HepG2 (cell line): Measurements from ENCODE around the gene BEND3. TPM values are rescaled to one million over a fixed set of nuclear protein-coding genes. Genes with fewer than 3 reads are reported as not detected.

Experiments
- KLF9 ChIP-seq: IDR thresholded peaks from 2 replicates; pipeline ENCODE4 v1.6.1; 2016; ENCODE audit warnings: low read depth
- NR1H2 ChIP-seq: sonication (generic); formaldehyde crosslinking; IDR thresholded peaks from 2 replicates; pipeline ENCODE4 v1.8.1; 2022; ENCODE audit warnings: low read depth, missing genetic modification reagents, borderline replicate concordance
- PAWR ChIP-seq: sonication (generic); formaldehyde crosslinking; IDR thresholded peaks from 2 replicates; pipeline ENCODE4 v1.4.0; 2020; ENCODE audit warnings: missing genetic modification reagents, mild to moderate bottlenecking, borderline replicate concordance
- PHB2 ChIP-seq: fragments of 450-650 bp; IDR thresholded peaks from 2 replicates; pipeline ENCODE4 v1.6.1; 2018; ENCODE audit not compliant: partially characterized antibody
- SNAPC2 ChIP-seq: sonication (generic); formaldehyde crosslinking; IDR thresholded peaks from 2 replicates; pipeline ENCODE4 v1.8.1; 2022; ENCODE audit warnings: mild to moderate bottlenecking, missing genetic modification reagents
- TP53 ChIP-seq: sonication (generic); formaldehyde crosslinking; conservative IDR thresholded peaks from 2 replicates; pipeline ENCODE4 v1.4.0; 2020; ENCODE audit warnings: missing genetic modification reagents
- YEATS4 ChIP-seq: sonication (generic); formaldehyde crosslinking; IDR thresholded peaks from 2 replicates; pipeline ENCODE4 v1.4.0; 2020; ENCODE audit warnings: missing genetic modification reagents, borderline replicate concordance
- ZNF20 ChIP-seq: sonication (generic); formaldehyde crosslinking; IDR thresholded peaks from 2 replicates; pipeline ENCODE4 v1.4.0; 2020; ENCODE audit warnings: mild to moderate bottlenecking, moderate library complexity, missing genetic modification reagents
- ZNF670 ChIP-seq: sonication (generic); formaldehyde crosslinking; IDR thresholded peaks from 2 replicates; pipeline ENCODE4 v1.8.0; 2022; ENCODE audit warnings: mild to moderate bottlenecking, missing genetic modification reagents, borderline replicate concordance
- ZNF777 ChIP-seq: sonication (generic); formaldehyde crosslinking; IDR thresholded peaks from 2 replicates; pipeline ENCODE4 v1.4.0; 2020; ENCODE audit warnings: missing genetic modification reagents
- ZNF891 ChIP-seq: sonication (generic); formaldehyde crosslinking; IDR thresholded peaks from 2 replicates; pipeline ENCODE4 v1.5.0; 2020; ENCODE audit warnings: mild to moderate bottlenecking, missing genetic modification reagents
- polyA plus RNA-seq, 8 experiments: library from polyadenylated mRNA; depleted of rRNA in 3 of 8; stranded (reverse) in 7 of 8; unstranded in 1 of 8; fragments of >200 nt; fragmentation: Illumina TruSeq in 4 of 8; extraction: Trizol in 4 of 8; gene quantifications; 2 replicates each; pipeline versions ENCODE4 v1.2.1 to v1.2.3, GENCODE V29; 2011 to 2016; ENCODE audit warnings: low read depth in 4 of 8, missing spikeins in 1 of 8, mixed read lengths in 1 of 8; ENCODE audit not compliant: insufficient read depth in 1 of 8
- total RNA-seq, 5 experiments: library from RNA; depleted of rRNA; stranded (reverse); fragments of >200 nt; fragmentation: Illumina TruSeq; extraction: Trizol; gene quantifications; 2 replicates each; pipeline ENCODE4 v1.2.3, GENCODE V29; 2016; ENCODE audit warnings: low read depth in 1 of 5
- TF ChIP-seq, protein P1 (sequence below): sonication (generic); formaldehyde crosslinking; IDR thresholded peaks from 2 replicates; pipeline ENCODE4 v1.5.0; 2020; ENCODE audit warnings: mild to moderate bottlenecking, missing genetic modification reagents, moderate library complexity
- TF ChIP-seq, protein P2 (sequence below): sonication (generic); formaldehyde crosslinking; IDR thresholded peaks from 2 replicates; pipeline ENCODE4 v1.4.0; 2020; ENCODE audit warnings: missing genetic modification reagents
- TF ChIP-seq, protein P3 (sequence below): sonication (generic); formaldehyde crosslinking; IDR thresholded peaks from 2 replicates; pipeline ENCODE4 v1.4.0; 2020; ENCODE audit warnings: missing genetic modification reagents

Gene BEND3
- total and polyA plus RNA-seq, 2 of the 13 experiments (the other 11 are each of a cell fraction or from before 2014, with no cell fraction given), result 1.4 to 5.8 TPM

DNA sequence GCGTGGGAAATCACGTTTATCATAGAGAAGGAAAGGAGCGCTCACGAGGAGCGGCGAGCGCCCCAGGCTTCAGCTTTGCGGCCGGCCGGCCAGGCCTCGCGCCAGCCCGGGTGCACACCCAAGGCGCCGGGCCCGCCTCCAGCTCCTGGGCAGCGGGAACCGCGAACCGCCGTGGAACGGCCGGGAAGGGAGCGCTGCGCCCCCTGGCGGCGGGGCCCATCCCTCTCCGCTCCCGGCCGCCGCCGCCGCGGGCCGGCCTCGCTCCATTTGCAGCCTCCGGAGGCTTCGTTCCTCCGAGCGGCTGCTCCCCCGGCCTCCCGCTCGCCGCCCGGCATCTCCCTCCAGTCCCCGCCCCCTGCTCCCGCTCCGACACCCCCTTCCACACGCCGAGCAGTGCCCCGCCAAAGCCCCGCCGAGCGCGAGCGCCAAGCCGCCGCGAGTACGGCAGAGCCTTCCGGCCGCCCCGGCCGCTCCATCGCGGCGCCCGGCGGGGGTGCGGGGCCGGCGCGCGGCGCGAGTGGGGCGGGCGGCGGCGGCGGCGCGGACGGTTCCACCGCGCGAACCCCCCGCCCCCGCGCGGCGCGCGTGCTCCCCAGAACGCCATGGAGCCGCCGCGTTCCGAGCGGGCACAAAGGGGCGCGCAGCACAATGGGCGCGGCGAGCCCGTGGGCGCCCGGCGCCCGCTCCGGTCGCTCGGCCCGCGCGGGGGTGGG lies 946 bp downstream of the BEND3 start (continued):
- TF ChIP-seq PAWR (CRISPR knock-in tag) (no peak), ZNF891 (CRISPR knock-in tag) (peak; percentile 42; the same call in 1 of the 2 replicates), TP53 (CRISPR knock-in tag) (no peak), ZNF20 (CRISPR knock-in tag) (no peak), NR1H2 (no peak), YEATS4 (CRISPR knock-in tag) (peak; percentile 63; the same call in 1 of the 2 replicates), SNAPC2 (CRISPR knock-in tag) (no peak; the same call in 1 of the 2 replicates), PHB2 (no peak), KLF9 (CRISPR knock-in tag) (no peak), ZNF777 (CRISPR knock-in tag) (peak; percentile 47; the same call in 1 of the 2 replicates), ZNF670 (CRISPR knock-in tag) (no peak)
- TF ChIP-seq, protein P1, sequence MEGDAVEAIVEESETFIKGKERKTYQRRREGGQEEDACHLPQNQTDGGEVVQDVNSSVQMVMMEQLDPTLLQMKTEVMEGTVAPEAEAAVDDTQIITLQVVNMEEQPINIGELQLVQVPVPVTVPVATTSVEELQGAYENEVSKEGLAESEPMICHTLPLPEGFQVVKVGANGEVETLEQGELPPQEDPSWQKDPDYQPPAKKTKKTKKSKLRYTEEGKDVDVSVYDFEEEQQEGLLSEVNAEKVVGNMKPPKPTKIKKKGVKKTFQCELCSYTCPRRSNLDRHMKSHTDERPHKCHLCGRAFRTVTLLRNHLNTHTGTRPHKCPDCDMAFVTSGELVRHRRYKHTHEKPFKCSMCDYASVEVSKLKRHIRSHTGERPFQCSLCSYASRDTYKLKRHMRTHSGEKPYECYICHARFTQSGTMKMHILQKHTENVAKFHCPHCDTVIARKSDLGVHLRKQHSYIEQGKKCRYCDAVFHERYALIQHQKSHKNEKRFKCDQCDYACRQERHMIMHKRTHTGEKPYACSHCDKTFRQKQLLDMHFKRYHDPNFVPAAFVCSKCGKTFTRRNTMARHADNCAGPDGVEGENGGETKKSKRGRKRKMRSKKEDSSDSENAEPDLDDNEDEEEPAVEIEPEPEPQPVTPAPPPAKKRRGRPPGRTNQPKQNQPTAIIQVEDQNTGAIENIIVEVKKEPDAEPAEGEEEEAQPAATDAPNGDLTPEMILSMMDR, result peak; percentile 76
- TF ChIP-seq, protein P2, sequence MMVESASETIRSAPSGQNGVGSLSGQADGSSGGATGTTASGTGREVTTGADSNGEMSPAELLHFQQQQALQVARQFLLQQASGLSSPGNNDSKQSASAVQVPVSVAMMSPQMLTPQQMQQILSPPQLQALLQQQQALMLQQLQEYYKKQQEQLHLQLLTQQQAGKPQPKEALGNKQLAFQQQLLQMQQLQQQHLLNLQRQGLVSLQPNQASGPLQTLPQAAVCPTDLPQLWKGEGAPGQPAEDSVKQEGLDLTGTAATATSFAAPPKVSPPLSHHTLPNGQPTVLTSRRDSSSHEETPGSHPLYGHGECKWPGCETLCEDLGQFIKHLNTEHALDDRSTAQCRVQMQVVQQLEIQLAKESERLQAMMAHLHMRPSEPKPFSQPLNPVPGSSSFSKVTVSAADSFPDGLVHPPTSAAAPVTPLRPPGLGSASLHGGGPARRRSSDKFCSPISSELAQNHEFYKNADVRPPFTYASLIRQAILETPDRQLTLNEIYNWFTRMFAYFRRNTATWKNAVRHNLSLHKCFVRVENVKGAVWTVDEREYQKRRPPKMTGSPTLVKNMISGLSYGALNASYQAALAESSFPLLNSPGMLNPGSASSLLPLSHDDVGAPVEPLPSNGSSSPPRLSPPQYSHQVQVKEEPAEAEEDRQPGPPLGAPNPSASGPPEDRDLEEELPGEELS (CRISPR knock-in tag), result no peak
- TF ChIP-seq, protein P3, sequence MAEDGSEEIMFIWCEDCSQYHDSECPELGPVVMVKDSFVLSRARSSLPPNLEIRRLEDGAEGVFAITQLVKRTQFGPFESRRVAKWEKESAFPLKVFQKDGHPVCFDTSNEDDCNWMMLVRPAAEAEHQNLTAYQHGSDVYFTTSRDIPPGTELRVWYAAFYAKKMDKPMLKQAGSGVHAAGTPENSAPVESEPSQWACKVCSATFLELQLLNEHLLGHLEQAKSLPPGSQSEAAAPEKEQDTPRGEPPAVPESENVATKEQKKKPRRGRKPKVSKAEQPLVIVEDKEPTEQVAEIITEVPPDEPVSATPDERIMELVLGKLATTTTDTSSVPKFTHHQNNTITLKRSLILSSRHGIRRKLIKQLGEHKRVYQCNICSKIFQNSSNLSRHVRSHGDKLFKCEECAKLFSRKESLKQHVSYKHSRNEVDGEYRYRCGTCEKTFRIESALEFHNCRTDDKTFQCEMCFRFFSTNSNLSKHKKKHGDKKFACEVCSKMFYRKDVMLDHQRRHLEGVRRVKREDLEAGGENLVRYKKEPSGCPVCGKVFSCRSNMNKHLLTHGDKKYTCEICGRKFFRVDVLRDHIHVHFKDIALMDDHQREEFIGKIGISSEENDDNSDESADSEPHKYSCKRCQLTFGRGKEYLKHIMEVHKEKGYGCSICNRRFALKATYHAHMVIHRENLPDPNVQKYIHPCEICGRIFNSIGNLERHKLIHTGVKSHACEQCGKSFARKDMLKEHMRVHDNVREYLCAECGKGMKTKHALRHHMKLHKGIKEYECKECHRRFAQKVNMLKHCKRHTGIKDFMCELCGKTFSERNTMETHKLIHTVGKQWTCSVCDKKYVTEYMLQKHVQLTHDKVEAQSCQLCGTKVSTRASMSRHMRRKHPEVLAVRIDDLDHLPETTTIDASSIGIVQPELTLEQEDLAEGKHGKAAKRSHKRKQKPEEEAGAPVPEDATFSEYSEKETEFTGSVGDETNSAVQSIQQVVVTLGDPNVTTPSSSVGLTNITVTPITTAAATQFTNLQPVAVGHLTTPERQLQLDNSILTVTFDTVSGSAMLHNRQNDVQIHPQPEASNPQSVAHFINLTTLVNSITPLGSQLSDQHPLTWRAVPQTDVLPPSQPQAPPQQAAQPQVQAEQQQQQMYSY (CRISPR knock-in tag), result no peak
